A673 (cell line): ENCODE results near the gene FZD7. TPM values are rescaled to one million over a fixed set of nuclear protein-coding genes. Genes with fewer than 3 reads are reported as not detected.

Experiments
- Bru-seq: library from RNA; stranded (reverse); fragments of 400-500 nt; gene quantifications from one replicate; lab custom pipeline; 2021; lab: Mats Ljungman, UMichigan
- BruChase-seq, 2 experiments: library from RNA; stranded (reverse); fragments of 400-500 nt; gene quantifications; one replicate each; lab custom pipeline; 2021; lab: Mats Ljungman, UMichigan
- BruUV-seq: library from RNA; stranded (reverse); fragments of 400-500 nt; replicated peaks from 2 replicates; lab custom pipeline; 2021; lab: Mats Ljungman, UMichigan
- CTCF ChIA-PET: fragments of 300-600 bp; sonication (Branson Sonifier 250); formaldehyde crosslinking; loops from one replicate; lab custom pipeline; 2022; ENCODE audit warnings: antibody characterized with exemption; lab: Charles Lee
- POLR2A ChIA-PET: fragments of 300-600 bp; sonication (Branson Sonifier 250); formaldehyde crosslinking; loops from one replicate; lab custom pipeline; 2022; ENCODE audit warnings: antibody characterized with exemption; ENCODE audit not compliant: low non-redundant PET; lab: Charles Lee
- DNase-seq: peaks from one replicate; pipeline ENCODE4 v3.0.0-alpha.2; 2015; ENCODE audit warnings: low spot score
- H3K27ac ChIP-seq: fragments of 200-600 bp; sonication (generic); 2 replicates; pipeline ENCODE4 v1.5.1; 2016; ENCODE audit warnings: mixed run types, low read depth, mild to moderate bottlenecking, mixed read lengths, antibody characterized with exemption, low read length; ENCODE audit not compliant: poor library complexity, severe bottlenecking
- H3K27me3 ChIP-seq: fragments of 200-600 bp; sonication (generic); replicated peaks from 2 replicates; pipeline ENCODE4 v1.6.1; 2017; ENCODE audit warnings: mixed run types, low read depth, mild to moderate bottlenecking, mixed read lengths, antibody characterized with exemption, low read length; ENCODE audit not compliant: insufficient read depth, poor library complexity
- H3K36me3 ChIP-seq: fragments of 200-600 bp; sonication (generic); 2 replicates; pipeline ENCODE4 v1.6.1; 2016; ENCODE audit warnings: mixed run types, mild to moderate bottlenecking, mixed read lengths, antibody characterized with exemption, low read length; ENCODE audit not compliant: insufficient read depth, poor library complexity, severe bottlenecking
- H3K4me1 ChIP-seq: fragments of 200-600 bp; sonication (generic); 2 replicates; pipeline ENCODE4 v1.6.1; 2017; ENCODE audit warnings: mixed run types, mild to moderate bottlenecking, mixed read lengths, antibody characterized with exemption, low read length; ENCODE audit not compliant: insufficient read depth, poor library complexity, severe bottlenecking
- H3K4me3 ChIP-seq: fragments of 200-600 bp; sonication (generic); 2 replicates; pipeline ENCODE4 v1.5.1; 2016; ENCODE audit warnings: low read depth, mixed run types, mild to moderate bottlenecking, mixed read lengths, low read length; ENCODE audit not compliant: poor library complexity, severe bottlenecking
- H3K9me3 ChIP-seq: fragments of 200-600 bp; sonication (generic); 2 replicates; pipeline ENCODE4 v1.6.1; 2016; ENCODE audit warnings: mixed run types, low read depth, mild to moderate bottlenecking, mixed read lengths, antibody characterized with exemption, low read length; ENCODE audit not compliant: poor library complexity, severe bottlenecking
- EZH2 ChIP-seq: fragments of 200-600 bp; sonication (generic); IDR thresholded peaks from 2 replicates; pipeline ENCODE4 v1.6.1; 2017; ENCODE audit warnings: borderline replicate concordance, low read depth, mild to moderate bottlenecking, mixed read lengths, antibody characterized with exemption, low read length; ENCODE audit not compliant: poor library complexity, severe bottlenecking
- intact Hi-C: fragments of 100-400 bp; cut with micrococcal nuclease; formaldehyde crosslinking; loops from one replicate; pipeline ENCODE4 v1.10.0; 2022; ENCODE audit not compliant: unreplicated experiment
- long read RNA-seq: library from polyadenylated mRNA; stranded (forward); transcript quantifications from one replicate; pipeline ENCODE4 v2.0.0, GENCODE V29; 2022
- total RNA-seq: library from RNA; stranded (reverse); gene quantifications from 2 replicates; pipeline ENCODE4 v1.2.3, GENCODE V29; 2021
- TF ChIP-seq, protein P1 (sequence below): fragments of 300-800, 200-600 bp; sonication (generic); conservative IDR thresholded peaks from 2 replicates; pipeline ENCODE4 v1.5.1; 2017; ENCODE audit warnings: low read depth, mild to moderate bottlenecking, antibody characterized with exemption, low read length, moderate library complexity, mixed read lengths

FZD7 gene
- total RNA-seq, result 14.1 and 15.1 TPM in 2 replicates
- Bru-seq, nascent RNA, result percentile 65 among the genes with signal in this experiment
- percentile 93 among the genes with signal in this experiment for BruChase-seq, experiment 1, labeled RNA remaining after a 2-hour chase
- percentile 68 among the genes with signal in this experiment for BruChase-seq, experiment 2, labeled RNA remaining after a 6-hour chase
- long read RNA-seq, transcript FZD7-201 (1 exons, 3,859 nt), result major isoform, 26 of 26 reads
- long read RNA-seq, partial matches to known transcripts, result 0 of 26 reads
- long read RNA-seq, other reads (novel, unspliced or antisense), result 0 of 26 reads

- Histone ChIP-seq H3K27me3 (no peaks in the 10 kb centered on the region), H3K9me3 (no peaks in the 10 kb centered on the region), H3K4me3 (peak within 1 kb of the TSS; percentile 85), H3K4me1 (peaks cover 38% of the 10 kb centered on the region), H3K27ac (peak within 1 kb of the TSS; percentile 95), H3K36me3 (no peaks in the 10 kb centered on the region)
- CTCF ChIA-PET, result no interaction called here
- no TSS peak for BruUV-seq
- DNase-seq, result peak; percentile 97
- TF ChIP-seq EZH2, result no peak
- TF ChIP-seq, protein P1, sequence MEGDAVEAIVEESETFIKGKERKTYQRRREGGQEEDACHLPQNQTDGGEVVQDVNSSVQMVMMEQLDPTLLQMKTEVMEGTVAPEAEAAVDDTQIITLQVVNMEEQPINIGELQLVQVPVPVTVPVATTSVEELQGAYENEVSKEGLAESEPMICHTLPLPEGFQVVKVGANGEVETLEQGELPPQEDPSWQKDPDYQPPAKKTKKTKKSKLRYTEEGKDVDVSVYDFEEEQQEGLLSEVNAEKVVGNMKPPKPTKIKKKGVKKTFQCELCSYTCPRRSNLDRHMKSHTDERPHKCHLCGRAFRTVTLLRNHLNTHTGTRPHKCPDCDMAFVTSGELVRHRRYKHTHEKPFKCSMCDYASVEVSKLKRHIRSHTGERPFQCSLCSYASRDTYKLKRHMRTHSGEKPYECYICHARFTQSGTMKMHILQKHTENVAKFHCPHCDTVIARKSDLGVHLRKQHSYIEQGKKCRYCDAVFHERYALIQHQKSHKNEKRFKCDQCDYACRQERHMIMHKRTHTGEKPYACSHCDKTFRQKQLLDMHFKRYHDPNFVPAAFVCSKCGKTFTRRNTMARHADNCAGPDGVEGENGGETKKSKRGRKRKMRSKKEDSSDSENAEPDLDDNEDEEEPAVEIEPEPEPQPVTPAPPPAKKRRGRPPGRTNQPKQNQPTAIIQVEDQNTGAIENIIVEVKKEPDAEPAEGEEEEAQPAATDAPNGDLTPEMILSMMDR, result peak; percentile 28
- intact Hi-C loops, result loop anchor here (2.0 to 5.0 kb wide), 2 partner anchors 151 to 237 kb away; no protein-coding TSS in a partner anchor
- POLR2A ChIA-PET, result interaction anchor here (0.6 kb wide), 1 partner anchor 107 kb away, joined by 3 read pairs; no protein-coding TSS in a partner anchor
Measured at GRCh38 chr2:202033317-202034248, at the start of gene FZD7. Gene FZD7, plus strand, starts transcription at chr2:202033855. Its CDS starts 793 bp downstream, at chr2:202034648.

- POLR2A ChIA-PET, result no interaction called here
- CTCF ChIA-PET, result no interaction called here
- H3K36me3 ChIP-seq, result no peaks in the 10 kb centered on the region
- H3K4me1 ChIP-seq, result peaks cover 18% of the 10 kb centered on the region
- no peak for TF ChIP-seq EZH2
- TF ChIP-seq, protein P1, result no peak
- no peak for DNase-seq
- intact Hi-C loops, result no loop called here
- H3K9me3 ChIP-seq, result no peaks in the 10 kb centered on the region
- no peaks in the 10 kb centered on the region for H3K27me3 ChIP-seq
- H3K27ac ChIP-seq, result no peak overlapping the region
- BruUV-seq, result no TSS peak
- no peak overlapping the region for H3K4me3 ChIP-seq
Measured at GRCh38 chr2:201984333-201984732, 49.3 kb upstream of the FZD7 start.

DNA sequence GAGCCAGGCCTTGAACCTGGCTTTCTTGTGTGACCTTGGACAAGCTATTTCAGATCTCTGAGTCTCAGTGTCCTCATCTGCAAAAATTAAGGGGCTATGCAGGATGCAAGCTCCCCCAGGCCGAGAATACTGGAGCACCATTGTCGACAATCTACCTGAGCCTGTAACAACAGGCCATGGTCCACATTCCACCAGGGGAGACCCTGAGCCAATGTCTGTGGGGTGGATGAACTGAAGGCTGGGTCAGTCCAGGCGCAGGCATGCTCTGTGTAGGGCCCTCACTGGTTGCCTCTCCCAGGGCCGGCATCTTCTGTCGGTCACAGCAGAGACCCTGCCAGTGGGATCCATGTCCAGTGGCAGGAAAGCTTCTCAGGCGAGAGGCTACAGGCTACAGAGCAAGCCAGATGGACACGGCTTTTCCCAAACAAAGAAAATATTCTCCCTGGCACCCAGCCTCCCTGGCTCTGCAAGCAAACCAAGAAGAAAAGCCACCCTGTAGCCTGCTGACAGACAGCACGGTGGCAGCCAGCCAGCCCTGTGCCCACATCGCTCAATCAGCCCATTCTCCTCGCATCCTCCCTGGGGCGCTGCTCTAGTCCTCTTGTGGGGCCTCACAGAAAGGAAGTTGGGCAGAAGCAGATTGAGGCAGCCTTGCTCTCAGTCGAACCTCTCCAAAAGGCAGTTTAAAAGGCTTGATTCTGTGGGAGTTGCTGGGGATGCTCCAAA is 48.7 kb upstream of the FZD7 start:
- Histone ChIP-seq H3K27me3 (no peaks in the 10 kb centered on the region), H3K4me1 (peaks cover 18% of the 10 kb centered on the region), H3K4me3 (no peak overlapping the region), H3K36me3 (no peaks in the 10 kb centered on the region), H3K9me3 (no peaks in the 10 kb centered on the region), H3K27ac (no peak overlapping the region)
- POLR2A ChIA-PET, result no interaction called here
- intact Hi-C loops, result no loop called here
- TF ChIP-seq, protein P1, result peak; percentile 33; the same call in 1 of the 2 replicates
- no peak for TF ChIP-seq EZH2
- peak; percentile 77 for DNase-seq
- CTCF ChIA-PET, result no interaction called here
- BruUV-seq, result no TSS peak
